Omental fat pad (tissue), 4 donors: ENCODE data around the gene METTL4. TPM values are rescaled to one million over a fixed set of nuclear protein-coding genes. Genes with fewer than 3 reads are reported as not detected.

ENCODE experiments used
- ATAC-seq: fragments of 150-250 bp; one replicate; pipeline ENCODE4 v1.9.1; 2016; ENCODE audit warnings: mild to moderate bottlenecking, moderate library complexity; ENCODE audit not compliant: low FRiP score
- DNase-seq: peaks from one replicate; pipeline ENCODE4 v3.0.0-alpha.2; 2019; ENCODE audit warnings: low spot score
- total RNA-seq, 4 donors: library from RNA; depleted of rRNA; stranded (reverse); fragments of >200 nt; gene quantifications; one replicate each; pipeline ENCODE4 v1.1.0, GENCODE V29; 2016
- TF ChIP-seq, protein P1 (sequence below), 3 donors: fragments of 450-650 bp; IDR thresholded peaks; one replicate each; pipeline ENCODE4 v1.5.1; 2016 to 2017; ENCODE audit warnings: antibody characterized with exemption in 3 of 3, mild to moderate bottlenecking in 3 of 3, moderate library complexity in 2 of 3

The METTL4 gene
- total RNA-seq, 4 donors from 2014 or later, result 4.7 to 15.8 (median 5.1) TPM

GRCh38 chr18:2512059-2512458 is 59.2 kb downstream of the METTL4 start:
- DNase-seq, result no peak
- no peak for ATAC-seq
- TF ChIP-seq, protein P1, sequence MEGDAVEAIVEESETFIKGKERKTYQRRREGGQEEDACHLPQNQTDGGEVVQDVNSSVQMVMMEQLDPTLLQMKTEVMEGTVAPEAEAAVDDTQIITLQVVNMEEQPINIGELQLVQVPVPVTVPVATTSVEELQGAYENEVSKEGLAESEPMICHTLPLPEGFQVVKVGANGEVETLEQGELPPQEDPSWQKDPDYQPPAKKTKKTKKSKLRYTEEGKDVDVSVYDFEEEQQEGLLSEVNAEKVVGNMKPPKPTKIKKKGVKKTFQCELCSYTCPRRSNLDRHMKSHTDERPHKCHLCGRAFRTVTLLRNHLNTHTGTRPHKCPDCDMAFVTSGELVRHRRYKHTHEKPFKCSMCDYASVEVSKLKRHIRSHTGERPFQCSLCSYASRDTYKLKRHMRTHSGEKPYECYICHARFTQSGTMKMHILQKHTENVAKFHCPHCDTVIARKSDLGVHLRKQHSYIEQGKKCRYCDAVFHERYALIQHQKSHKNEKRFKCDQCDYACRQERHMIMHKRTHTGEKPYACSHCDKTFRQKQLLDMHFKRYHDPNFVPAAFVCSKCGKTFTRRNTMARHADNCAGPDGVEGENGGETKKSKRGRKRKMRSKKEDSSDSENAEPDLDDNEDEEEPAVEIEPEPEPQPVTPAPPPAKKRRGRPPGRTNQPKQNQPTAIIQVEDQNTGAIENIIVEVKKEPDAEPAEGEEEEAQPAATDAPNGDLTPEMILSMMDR (IDR thresholded peaks at IDR 0.05), result no peak

DNA sequence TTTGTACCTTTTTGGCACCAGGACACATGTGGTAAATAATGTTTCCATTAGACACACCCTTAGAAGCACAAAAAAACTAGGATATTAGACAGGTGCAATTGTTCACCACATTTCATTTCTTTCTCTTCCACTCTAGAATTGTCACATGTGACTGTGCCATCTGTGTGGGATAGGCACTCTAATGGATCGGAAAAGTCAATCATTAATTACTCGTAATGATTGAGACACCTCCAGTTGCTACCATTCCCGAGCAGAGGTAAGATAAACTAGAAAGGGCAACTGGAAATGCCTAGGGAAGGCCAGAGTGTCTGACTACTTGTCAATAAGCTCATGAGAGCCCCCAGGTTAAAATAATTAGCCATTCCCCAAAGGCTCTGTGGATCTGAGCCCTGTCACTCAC is 59.9 kb downstream of the METTL4 start:
- no peak for ATAC-seq
- no peak for DNase-seq
- TF ChIP-seq, protein P1 (IDR thresholded peaks at IDR 0.05), result no peak

DNA sequence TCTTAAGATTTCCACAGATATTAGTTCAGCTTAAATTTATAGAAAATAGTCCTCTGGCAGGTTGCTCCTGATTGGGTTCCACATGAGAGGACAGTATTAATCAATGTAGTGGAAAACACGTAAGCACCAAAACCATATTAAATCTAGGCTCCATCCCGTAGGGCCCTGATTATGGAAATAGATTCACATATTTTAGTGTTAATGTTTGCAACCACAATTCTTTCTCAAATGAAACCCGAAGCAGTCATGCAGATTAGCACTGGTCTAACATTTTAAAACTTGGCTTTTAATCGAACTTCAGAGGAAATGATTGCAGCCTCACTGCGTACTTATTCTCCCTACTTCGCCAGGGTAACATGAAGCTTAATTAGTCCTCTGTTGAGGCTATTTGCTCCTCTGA is 60.9 kb downstream of the METTL4 start:
- no peak for ATAC-seq
- TF ChIP-seq, protein P1 (IDR thresholded peaks at IDR 0.05), result no peak
- DNase-seq, result no peak

DNA sequence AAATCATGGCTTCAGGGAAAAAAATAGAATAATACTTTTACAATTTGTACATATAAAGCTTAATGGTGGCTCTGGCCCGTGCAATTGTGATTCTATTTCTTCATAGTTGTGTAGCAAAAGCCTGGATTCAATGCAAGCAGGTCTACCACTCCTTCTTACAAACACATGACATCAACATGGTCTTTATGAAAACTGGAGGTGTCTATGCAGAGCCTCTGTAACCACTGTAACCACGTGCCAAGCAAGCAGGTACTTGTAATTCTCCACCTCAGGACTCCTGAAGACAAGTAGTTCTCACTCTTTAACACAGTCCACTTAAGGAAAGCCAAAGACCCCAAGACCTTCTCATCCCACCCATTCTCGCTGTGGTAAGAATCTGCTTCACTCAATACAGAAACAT is 62.6 kb downstream of the METTL4 start:
- TF ChIP-seq, protein P1 (IDR thresholded peaks at IDR 0.05), result no peak
- DNase-seq (no peak), ATAC-seq (no peak)

GRCh38 chr18:2508155-2508554 is 63.1 kb downstream of the METTL4 start:
- DNase-seq, result no peak
- TF ChIP-seq, protein P1 (IDR thresholded peaks at IDR 0.05), result no peak
- no peak for ATAC-seq

DNA sequence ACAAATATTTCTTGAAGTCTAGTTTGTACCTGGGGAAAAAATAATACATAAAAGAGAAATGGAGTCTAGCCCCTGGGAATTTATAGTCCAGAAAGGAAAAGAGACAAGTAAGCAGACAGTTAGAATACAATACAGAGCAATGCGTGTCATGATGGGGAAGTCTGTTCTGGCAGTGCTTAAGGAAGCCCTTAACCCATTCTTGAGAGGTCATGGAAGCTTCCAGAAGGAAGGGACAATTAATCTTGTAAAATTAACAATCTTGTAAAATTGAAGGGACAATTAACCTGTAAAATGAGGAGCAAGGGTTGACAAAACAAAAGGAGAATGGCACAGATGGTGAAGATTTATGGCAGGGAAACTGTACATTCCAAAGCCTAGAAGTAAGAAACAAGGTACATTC is 66.7 kb downstream of the METTL4 start:
- ATAC-seq (no peak), DNase-seq (no peak)
- TF ChIP-seq, protein P1 (IDR thresholded peaks at IDR 0.05), result no peak

DNA sequence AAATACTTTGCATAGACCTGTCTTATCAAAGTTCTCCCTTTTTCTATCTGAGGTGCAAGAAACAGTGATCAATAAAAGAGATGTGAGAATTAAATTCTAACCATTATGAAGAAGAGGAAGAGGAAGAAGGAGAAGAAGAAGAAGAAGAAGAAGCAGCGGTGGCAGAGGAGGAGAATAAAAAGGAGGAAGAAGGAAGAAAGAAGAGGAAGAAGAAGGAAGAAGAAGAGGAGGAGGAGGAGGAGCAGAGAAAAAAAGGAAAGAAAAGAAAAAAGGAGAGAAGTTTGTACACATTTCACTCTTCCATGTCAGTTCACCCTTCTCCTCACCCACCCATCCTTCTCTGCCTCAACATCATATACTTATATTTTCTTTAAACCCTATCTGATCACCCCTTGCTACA is 68.4 kb downstream of the METTL4 start:
- no peak for ATAC-seq
- no peak for DNase-seq
- TF ChIP-seq, protein P1 (IDR thresholded peaks at IDR 0.05), result no peak
